Colonic mucosa (tissue), 4 donors: ENCODE measurements around the gene WFDC1. TPM values are rescaled to one million over a fixed set of nuclear protein-coding genes. Genes with fewer than 3 reads are reported as not detected.
"Not testable (repeated sequence)": the region's sequence is repeated elsewhere in the genome, so short reads cannot be mapped to it uniquely, and the experiment has no call there.

Experiments
- DNase-seq: peaks from one replicate; pipeline ENCODE4 v3.0.0-alpha.2; 2020
- H3K27ac ChIP-seq: fragments of 200-600 bp; one replicate; pipeline ENCODE4 v1.8.0; 2021
- H3K27me3 ChIP-seq: fragments of 200-600 bp; one replicate; pipeline ENCODE4 v1.8.0; 2021
- H3K36me3 ChIP-seq: fragments of 200-600 bp; one replicate; pipeline ENCODE4 v1.8.0; 2021
- H3K4me1 ChIP-seq: fragments of 200-600 bp; one replicate; pipeline ENCODE4 v1.8.0; 2021; ENCODE audit warnings: mild to moderate bottlenecking
- H3K4me3 ChIP-seq: fragments of 200-600 bp; one replicate; pipeline ENCODE4 v1.8.0; 2021
- H3K9ac ChIP-seq, 2 donors: one replicate each; pipeline ENCODE4 v1.7.0; 2013; ENCODE audit warnings: control low read depth in 2 of 2, low read depth in 2 of 2, low read length in 2 of 2
- H3K9me3 ChIP-seq: fragments of 200-600 bp; one replicate; pipeline ENCODE4 v1.8.0; 2021
- intact Hi-C: fragments of 100-400 bp; cut with DNase I; formaldehyde crosslinking; loops from one replicate; pipeline ENCODE4 v1.14.1; 2022
- total RNA-seq, 2 donors: library from RNA; stranded (reverse); fragmentation: NEBNext Ultra II Directional in 1 of 2; extraction: Animal tissue kit (Norgen Biotek cat#: 25700) in 1 of 2; gene quantifications; one replicate each; pipeline ENCODE4 v1.2.1, GENCODE V29; 2021
- TF ChIP-seq, protein P1 (sequence below): fragments of 200-600 bp; IDR thresholded peaks from one replicate; pipeline ENCODE4 v1.8.0; 2022; ENCODE audit warnings: antibody characterized with exemption, mild to moderate bottlenecking
- donor health status: healthy.
- donor health status: DM: no; HTN: no; CAD: no.
- donor health status: DM: no; HTN: no; CAD: no.

Gene WFDC1
- total RNA-seq, 2 donors from 2014 or later = 4.4 to 17.4 TPM

DNA sequence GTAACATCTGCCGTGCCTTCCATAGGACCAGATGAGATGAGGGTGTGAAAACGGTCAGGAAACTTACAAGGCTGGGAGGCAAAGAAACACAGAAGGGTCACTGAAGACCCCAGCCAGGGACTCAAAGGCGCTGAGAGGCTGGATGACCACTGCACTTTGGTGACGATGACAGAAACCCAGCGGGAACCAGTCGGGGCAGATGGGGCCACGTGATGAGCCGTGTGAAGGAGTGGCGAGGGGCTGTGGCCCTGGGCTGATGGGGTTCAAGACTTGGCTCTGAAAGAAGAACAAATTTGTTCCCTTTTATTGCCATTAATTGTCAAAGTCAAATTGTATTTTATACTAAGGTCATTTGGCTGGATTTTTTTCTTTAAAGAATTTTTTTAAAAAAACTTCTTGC is 45.1 kb downstream of the WFDC1 start:
- Histone ChIP-seq H3K4me3 (no peak overlapping the region), H3K36me3 (no peaks in the 10 kb centered on the region), H3K27me3 (no peaks in the 10 kb centered on the region), H3K27ac (no peak overlapping the region), H3K9me3 (no peaks in the 10 kb centered on the region), H3K9ac (peak overlapping the region in 1 of 2 donors; percentile 56), H3K4me1 (peaks cover 8% of the 10 kb centered on the region)
- DNase-seq = no peak
- intact Hi-C loops = no loop called here
- TF ChIP-seq, protein P1, sequence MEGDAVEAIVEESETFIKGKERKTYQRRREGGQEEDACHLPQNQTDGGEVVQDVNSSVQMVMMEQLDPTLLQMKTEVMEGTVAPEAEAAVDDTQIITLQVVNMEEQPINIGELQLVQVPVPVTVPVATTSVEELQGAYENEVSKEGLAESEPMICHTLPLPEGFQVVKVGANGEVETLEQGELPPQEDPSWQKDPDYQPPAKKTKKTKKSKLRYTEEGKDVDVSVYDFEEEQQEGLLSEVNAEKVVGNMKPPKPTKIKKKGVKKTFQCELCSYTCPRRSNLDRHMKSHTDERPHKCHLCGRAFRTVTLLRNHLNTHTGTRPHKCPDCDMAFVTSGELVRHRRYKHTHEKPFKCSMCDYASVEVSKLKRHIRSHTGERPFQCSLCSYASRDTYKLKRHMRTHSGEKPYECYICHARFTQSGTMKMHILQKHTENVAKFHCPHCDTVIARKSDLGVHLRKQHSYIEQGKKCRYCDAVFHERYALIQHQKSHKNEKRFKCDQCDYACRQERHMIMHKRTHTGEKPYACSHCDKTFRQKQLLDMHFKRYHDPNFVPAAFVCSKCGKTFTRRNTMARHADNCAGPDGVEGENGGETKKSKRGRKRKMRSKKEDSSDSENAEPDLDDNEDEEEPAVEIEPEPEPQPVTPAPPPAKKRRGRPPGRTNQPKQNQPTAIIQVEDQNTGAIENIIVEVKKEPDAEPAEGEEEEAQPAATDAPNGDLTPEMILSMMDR = no peak

DNA sequence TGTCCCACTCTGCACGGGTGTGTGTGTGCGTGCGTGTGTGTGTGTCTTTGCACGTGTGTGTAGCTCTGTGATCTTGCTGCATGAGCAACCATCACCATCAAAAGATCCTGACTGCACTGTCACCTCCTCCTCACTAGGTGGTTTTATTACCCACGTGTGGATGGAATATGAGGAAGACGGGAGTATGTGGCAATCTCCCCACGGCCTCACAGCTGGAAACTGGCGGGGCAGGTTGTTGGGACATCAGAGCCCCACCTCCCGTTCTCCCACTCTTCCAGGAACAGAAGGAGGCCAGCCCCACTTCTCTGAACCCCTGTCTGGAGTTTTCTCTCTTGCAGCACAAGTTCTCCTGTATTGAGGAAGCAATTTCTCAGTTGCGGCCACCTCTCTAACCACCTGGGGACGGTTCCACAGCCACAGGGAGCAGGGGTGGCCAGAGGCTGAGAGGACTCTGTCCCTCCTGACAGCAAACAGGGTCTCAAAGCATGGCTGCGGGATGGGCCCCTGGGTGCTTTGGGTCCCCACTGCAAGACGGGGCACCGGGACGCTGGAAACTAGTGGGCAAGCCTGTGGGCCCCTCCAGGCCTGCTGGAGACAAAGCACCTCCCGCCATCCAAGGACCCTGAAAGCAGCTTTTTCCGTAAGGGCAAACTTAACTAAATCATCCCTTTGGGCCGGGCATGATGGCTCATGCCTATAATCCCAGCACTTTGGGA is 45.8 kb downstream of the WFDC1 start:
- H3K9me3 ChIP-seq = no peaks in the 10 kb centered on the region
- TF ChIP-seq, protein P1 = no peak
- peak overlapping the region; percentile 41 to 56 for H3K9ac ChIP-seq
- intact Hi-C loops = no loop called here
- H3K4me3 ChIP-seq = no peak overlapping the region
- no peaks in the 10 kb centered on the region for H3K27me3 ChIP-seq
- H3K36me3 ChIP-seq = no peaks in the 10 kb centered on the region
- peak; percentile 86 for DNase-seq
- H3K27ac ChIP-seq = peak overlapping the region; percentile 76
- H3K4me1 ChIP-seq = peaks cover 8% of the 10 kb centered on the region

DNA sequence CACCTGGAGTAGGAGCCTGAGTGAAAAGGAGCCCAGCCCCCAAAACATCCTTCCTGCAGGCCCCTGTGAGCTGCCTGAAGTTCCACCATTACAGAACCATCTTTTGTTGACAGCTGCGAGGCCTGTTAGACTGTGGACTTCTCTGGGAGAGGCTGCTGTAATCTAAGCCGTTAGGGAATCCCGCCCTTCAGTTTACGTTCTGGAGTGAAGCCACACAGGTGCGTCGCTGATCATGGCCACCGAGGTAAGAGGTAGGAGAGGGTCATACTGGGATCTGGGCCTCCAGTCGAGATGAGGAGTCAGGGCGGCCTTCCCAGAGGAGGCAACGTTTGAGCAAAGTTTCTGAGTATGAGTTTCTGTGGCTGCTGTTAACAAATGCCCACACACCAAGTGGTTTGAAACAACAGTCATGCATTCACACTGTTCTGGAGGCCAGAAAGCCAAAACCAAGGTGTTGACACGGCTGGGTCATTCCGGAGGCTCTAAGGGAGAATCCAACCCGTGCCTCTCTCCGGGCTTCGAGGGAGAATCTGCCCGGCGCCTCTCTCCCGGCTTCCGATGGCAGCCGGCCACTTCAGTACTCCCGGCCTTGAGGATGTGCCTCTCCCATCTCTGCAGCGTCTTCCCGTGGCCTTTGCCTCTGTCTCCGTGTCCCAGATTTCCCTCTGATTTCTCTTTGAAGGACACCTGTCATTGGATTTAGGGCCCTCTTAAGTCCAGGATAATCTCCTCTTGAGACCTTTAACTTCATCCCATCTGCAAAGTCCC is 47.0 kb downstream of the WFDC1 start:
- H3K36me3 ChIP-seq = no peaks in the 10 kb centered on the region
- no peak overlapping the region for H3K4me3 ChIP-seq
- TF ChIP-seq, protein P1 = no peak
- H3K9me3 ChIP-seq = no peaks in the 10 kb centered on the region
- H3K27ac ChIP-seq = peak overlapping the region; percentile 76
- no peaks in the 10 kb centered on the region for H3K27me3 ChIP-seq
- intact Hi-C loops = no loop called here
- DNase-seq = peak; percentile 86
- H3K4me1 ChIP-seq = peaks cover 8% of the 10 kb centered on the region
- peak overlapping the region in 1 of 2 donors; percentile 63 for H3K9ac ChIP-seq

DNA sequence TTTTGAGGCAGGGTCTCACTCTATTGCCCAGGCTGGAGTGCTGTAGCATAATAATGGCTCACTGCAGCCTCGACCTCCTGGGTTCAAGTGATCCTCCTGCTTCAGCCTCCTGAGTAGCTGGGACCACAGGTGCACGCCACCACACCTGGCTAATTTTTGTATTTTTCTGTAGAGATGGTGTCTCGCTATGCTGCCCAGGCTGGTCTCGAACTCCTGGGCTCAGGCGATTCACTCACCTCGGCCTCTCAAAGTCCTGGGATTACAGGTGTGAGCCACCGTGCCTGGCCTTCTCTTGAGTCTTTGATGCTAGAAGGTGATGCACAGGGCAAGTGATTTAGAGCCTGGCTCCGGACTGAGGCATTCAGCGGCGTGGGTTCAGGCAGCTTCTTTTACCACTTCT is 49.1 kb downstream of the WFDC1 start:
- H3K9me3 ChIP-seq, DNase-seq, H3K4me3 ChIP-seq, H3K36me3 ChIP-seq, intact Hi-C loops, H3K27me3 ChIP-seq, H3K27ac ChIP-seq, H3K9ac ChIP-seq: not testable (repeated sequence)
- H3K4me1 ChIP-seq = peaks cover 10% of the 10 kb centered on the region

DNA sequence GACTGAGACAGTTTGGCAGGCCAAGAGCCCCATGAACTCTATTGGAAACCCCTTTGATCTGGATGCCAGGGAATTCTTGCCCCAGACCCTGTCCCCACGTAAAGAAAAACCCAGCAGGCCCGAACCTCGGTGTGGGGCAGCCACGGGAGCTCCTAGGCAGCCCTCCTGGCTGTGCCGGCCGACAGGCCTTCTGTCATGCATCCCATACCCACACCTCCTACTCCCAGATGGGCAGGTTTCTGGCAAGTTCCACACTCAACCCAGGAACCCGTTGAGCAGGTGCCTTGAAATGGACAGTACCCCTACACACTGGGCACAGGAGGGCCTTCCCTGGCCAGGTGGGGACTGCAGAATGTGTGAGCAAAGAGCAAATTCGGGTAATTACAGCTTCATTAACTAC is 50.1 kb downstream of the WFDC1 start:
- Histone ChIP-seq H3K9me3 (no peaks in the 10 kb centered on the region), H3K27ac (no peak overlapping the region), H3K36me3 (no peaks in the 10 kb centered on the region), H3K27me3 (no peaks in the 10 kb centered on the region), H3K9ac (no peak overlapping the region), H3K4me1 (peaks cover 18% of the 10 kb centered on the region), H3K4me3 (no peak overlapping the region)
- DNase-seq = no peak
- TF ChIP-seq, protein P1 = no peak
- intact Hi-C loops = no loop called here

DNA sequence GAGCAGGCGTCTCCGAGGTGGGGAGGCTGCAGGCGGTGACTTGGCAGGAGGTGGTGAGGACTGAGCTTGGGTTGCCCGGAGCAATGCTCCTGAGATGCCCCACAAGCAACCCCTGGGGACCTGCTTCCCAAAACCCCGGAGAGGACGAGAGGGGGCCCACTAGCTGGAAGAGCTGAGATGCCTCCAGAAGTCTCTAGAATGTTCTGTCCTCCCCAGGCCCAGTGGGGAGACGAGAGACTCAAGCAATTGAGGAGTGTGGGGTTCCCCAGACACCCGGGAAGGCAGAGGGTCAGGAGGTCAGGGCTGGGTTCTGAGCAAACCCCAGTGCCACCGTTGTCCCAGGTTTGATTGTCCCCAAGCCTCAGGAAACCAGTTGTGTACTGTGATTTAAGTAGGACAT is 52.5 kb downstream of the WFDC1 start:
- DNase-seq = no peak
- Histone ChIP-seq H3K4me1 (peaks cover 10% of the 10 kb centered on the region), H3K4me3 (no peak overlapping the region), H3K9ac (no peak overlapping the region), H3K9me3 (no peaks in the 10 kb centered on the region), H3K36me3 (no peaks in the 10 kb centered on the region), H3K27ac (no peak overlapping the region), H3K27me3 (no peaks in the 10 kb centered on the region)
- intact Hi-C loops = no loop called here
- TF ChIP-seq, protein P1 = no peak
